ENCODE results near the gene MED26. TPM values are rescaled to one million over a fixed set of nuclear protein-coding genes. Genes with fewer than 3 reads are reported as not detected.

The MED26 gene
- total and polyA plus RNA-seq, 10 of the 15 experiments (the other 5 are each of a cell fraction or from before 2014, with no cell fraction given) = 1.1 to 21.4 (median 9.7) TPM

GRCh38 chr19:16585808-16586476 is 42.1 kb downstream of the MED26 start (continued):
- TF ChIP-seq PBX3 (IDR thresholded peaks at IDR 0.05; ENCODE audit: insufficient replicate concordance, low read depth, low read length) (peak; percentile 14), YBX1 (IDR thresholded peaks at IDR 0.05) (peak; percentile 88; the same call in 1 of the 2 replicates), FOXK2 (IDR thresholded peaks at IDR 0.05) (no peak), POLR2AphosphoS5 (IDR thresholded peaks at IDR 0.05; ENCODE audit: low read length) (peak; percentile 91), MXI1 (IDR thresholded peaks at IDR 0.05; ENCODE audit: low read depth, low read length) (peak; percentile 87; the same call in 1 of the 2 replicates), ZNF384 (IDR thresholded peaks at IDR 0.05; ENCODE audit: borderline replicate concordance, low read depth, low read length) (peak; percentile 24; the same call in 1 of the 2 replicates), TCF3 (IDR thresholded peaks at IDR 0.05; ENCODE audit: borderline replicate concordance, insufficient read depth, low read depth, low read length) (0 out of 2 replicates have a peak, but pooled peaks have one; percentile 19), ETV6 (conservative IDR thresholded peaks at IDR 0.05 in 1 of 2, IDR thresholded peaks at IDR 0.05 in 1 of 2; ENCODE audit: borderline replicate concordance in 1 of 2, low read depth in 1 of 2) (peak in 1 of 2 experiments; percentile 38; a peak in 1 of 4 replicates)

Measured in GM12878 (cell line).